HG03378 (cell line): ENCODE data around the gene TMEM178A.

Experiments used
- ATAC-seq: cut with Tn5 transposase; IDR thresholded peaks from one replicate; pipeline ENCODE4 v1.9.1; 2021; ENCODE audit warnings: mild to moderate bottlenecking, moderate library complexity; ENCODE audit not compliant: unreplicated experiment

Gene TMEM178A

GRCh38 chr2:39673018-39673417 lies 7.3 kb downstream of the TMEM178A start:
- no peak for ATAC-seq

DNA sequence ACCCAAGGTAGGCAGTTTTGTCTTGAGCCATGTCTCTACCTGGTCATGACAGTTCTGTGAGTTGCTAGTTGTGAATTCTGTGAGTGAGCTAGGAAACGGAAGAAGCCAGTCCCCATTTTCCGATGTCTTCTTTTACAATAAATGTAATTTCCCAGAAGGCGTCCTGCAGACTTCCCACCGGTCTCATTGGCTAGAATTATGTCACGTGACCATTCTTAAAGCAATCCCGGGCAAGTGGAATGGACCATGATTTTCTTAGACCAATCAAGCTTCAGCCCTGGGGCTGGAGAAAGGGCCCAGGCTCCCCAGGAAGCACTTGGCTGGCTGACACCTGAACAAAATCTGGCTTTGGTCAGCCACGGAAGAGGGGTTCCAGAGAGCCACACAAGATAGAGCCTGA lies 10.6 kb downstream of the TMEM178A start:
- ATAC-seq, result no peak

DNA sequence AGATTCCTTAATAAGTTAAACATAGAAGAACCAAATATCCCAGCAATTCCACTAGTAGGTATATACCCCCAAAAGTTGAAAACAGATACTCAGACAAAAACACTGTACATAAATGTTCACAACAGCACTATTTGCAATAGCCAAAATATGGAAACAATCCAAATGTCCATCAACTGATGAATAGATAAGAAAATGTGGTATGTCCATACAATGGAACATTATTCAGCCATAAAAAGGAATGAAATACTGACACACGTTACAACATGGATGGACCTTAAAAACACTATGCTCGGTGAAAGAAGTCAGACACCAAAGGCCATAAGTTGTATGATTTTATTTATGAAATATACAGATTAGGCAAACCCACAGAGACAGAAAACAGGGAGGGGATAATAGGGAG lies 12.5 kb downstream of the TMEM178A start:
- no peak for ATAC-seq

DNA sequence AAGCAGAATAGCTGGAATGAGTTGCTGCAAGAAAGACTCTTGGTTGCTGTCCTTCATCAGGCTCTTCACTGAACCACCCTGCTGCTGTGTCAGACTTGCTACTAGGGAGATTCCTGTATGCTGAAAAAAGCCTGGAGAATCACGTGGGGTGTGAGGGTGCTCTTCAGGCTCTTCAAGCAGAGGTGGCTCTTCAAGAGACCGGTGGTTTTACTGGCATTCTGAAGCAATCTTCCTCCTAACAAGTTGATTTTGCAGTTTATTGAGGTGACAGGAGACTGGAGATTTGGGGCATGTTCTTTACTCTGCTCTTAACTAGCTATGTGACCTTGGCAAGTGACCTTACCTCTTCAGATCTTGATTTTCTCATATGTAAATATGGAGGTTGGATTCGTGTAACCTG lies 14.1 kb downstream of the TMEM178A start:
- no peak for ATAC-seq

DNA sequence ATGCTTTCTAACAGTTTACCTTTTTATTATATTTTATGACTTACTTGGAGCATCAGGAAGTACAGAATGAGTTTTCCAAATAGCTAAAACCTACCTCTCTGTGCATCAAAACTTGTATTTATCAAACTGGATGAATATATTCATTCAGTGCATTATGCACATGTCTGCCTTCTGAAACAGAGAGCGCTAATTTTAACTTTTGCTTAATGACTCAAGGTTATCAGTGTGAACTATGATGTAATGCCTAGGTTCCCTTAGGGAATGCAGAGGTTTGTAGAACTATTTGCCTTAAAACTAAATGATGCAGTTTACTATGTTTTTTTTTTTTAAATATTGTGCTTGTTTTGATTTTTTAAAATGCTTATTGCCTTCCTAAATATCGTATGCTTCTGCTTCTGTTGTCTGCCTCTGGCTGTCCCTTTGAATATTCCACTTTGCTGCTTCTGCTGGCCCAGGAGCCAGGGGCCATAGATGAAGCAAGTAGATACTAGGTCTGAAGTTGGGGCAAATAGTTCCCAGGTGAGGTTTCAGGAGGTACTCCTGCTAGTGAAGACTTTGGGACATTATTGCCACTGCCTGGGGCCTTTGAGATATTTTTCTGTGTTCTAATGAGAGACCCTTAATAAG lies 16.5 kb downstream of the TMEM178A start:
- ATAC-seq, result no peak

GRCh38 chr2:39683022-39683699 lies 17.4 kb downstream of the TMEM178A start:
- ATAC-seq, result no peak

- ATAC-seq, result no peak
These were observed 18.7 kb downstream of the TMEM178A start for GRCh38 chr2:39684464-39684863.

DNA sequence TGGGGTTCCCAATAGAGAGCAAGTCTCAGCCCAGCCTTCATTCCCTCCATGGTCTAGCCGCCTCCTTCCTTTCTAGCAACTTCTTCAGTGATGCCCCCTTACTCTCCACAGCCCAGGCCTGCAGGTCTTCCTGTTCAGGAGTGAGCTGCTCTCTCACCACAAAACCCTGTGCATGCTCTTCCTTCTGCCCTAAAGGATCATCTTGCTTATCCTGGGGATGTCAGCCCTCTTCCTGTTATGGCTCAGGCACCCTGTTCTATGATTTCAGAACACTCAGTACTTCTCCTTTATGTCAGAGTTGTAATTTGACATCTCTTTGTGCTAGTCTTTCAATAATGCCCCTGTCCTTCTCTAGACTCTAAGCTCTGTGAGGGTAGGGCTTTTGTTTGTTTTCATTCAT lies 19.4 kb downstream of the TMEM178A start:
- no peak for ATAC-seq

DNA sequence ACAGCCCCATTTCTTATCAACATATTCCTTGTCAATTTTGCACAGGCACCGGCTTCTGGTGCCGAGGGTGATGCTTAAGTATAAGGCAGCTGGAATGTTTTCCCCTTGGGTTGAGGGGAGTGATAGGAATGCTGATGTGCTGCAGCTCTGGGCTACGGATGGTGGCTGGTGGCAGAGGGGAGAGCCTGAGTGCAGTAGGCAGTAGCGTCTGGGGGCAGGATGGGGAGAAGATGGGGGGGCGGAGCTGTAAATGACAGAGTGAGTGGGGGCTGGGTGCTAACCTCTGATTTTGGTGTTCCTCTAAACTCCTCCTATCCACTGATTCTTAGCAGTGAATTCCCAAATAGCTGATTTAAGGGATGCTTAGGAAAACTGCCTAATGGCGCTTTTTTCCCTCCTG lies 20.7 kb downstream of the TMEM178A start:
- ATAC-seq, result no peak

GRCh38 chr2:39688181-39688580 lies 22.5 kb downstream of the TMEM178A start:
- no peak for ATAC-seq

GRCh38 chr2:39689272-39689841 lies 23.6 kb downstream of the TMEM178A start:
- ATAC-seq, result no peak

- no peak for ATAC-seq
These were observed 24.2 kb downstream of the TMEM178A start for GRCh38 chr2:39689876-39690275.

DNA sequence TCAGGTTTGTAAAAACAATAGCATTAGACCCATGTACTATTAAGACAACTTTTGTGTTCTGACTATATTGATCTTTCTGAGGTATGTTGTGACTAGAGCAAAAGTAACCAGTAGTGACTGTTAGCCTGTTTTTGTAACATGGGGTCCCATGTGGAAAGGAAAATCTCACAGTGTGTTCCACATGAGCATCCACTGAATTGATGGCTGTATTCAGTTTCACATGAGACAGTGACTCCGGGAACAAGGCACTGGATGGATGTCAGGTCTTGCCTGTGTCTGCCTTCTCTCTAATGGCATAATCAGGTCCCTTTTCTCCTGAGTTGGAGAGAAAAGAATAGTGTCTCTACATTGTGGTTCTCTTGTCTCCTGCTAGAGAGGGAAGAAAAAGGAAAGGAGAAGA lies 27.5 kb downstream of the TMEM178A start:
- ATAC-seq, result no peak

DNA sequence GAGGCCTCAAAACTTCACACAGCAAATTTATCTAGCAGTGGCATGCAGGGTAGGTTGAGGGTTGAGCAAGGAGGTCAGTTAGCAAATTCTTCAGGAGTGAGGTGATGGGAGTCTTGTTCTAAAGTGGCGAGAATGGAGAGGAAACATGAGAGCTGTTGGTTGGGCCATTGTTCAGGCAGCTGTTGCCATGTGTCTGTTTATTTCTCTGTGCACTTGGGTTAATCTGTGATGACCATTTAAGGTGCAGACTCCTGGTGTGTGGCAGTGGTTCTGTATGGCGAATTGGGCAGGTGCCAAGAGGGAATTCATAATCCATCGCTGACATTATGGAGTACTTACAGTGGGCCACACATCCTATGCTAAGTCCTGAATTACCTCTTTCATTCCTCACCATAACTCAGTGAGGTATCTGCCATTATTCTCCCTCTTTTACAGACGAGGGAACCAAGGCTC lies 30.4 kb downstream of the TMEM178A start:
- ATAC-seq, result no peak

DNA sequence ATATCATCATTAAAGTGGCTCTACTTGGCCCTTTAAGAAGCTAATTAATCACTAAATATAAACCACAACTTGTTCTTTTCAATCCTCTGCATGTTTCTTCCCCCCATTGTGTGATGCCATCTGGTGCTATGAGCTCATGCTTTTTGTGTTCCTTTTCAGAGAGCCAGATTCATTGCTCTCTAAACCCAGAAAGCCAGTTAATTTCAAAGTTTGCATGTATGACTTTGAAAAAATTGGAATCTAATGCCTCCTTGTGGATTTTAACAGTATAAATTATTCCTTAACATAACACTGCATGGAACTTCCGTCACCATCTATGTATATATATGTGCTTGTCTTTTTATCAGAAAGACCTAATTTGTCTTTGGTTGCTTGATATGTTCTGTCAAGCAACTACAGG lies 31.1 kb downstream of the TMEM178A start:
- ATAC-seq, result no peak

DNA sequence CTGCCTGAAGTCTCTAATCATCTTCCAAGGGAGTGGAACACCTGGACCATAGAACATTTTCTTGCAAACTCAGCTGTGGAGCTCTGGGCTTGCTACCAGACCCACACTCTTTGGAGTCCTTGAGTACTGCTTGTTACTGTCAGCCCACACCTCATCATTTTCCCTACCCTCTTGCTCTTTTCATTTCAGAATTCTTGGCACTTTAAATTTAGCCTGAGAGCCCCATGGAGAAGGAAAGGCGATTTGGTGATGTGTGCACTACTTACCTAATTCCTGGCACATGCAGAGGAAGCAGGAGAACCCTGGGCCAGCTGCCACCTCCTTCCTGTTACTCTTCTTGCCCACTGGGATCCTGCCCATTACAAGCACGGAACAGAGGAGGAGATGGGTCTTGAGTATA lies 31.7 kb downstream of the TMEM178A start:
- ATAC-seq, result no peak

DNA sequence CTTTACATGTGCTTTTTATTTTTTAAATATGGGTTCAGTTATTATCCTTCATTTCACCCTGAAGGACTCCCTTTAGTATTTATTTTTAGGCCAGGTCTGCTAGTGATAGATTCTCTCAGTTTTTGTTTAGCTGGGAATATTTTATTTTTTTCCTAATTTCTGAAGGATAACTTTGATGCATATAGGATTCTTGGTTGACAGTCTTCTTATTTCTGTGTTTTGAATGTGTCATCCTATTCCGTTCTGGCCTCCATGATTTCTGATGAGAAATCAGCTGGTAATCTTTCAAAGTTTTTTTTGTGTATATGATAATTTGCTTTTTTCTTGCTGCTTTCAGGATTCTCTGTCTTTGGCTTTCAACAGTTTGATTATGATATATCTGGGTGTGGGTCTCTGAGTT lies 35.4 kb downstream of the TMEM178A start:
- ATAC-seq, result no peak

DNA sequence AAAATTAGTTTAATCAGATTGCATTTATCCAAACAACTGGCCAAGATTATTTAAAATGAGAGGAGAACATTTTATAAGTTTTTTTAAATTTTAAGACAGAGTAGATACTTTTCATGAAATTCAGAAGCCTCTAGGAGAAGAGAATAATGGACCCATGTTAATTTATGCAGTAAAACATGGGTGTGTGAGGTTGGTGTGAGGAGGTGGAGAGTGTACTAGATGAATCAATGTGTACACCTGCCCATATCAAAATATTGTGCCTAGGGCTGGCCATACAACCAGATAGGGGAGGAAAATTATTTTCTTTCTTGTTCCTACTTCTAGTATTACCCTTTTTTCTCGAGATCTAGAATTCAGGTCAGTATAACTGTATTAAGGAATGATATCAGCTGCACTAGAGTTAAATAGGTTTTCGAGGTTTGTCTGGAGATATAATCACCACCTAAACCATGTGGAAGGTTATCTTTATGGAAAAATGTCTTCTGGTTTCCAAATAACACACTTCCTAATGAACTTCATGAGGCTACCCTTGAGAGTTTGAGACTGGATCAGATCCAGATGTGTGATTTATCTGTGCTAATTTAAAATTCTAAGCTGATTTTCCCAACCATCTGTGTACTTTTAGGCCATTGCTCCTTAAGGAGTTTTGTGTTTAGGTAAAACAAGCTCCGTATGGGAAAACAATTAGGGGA lies 37.6 kb downstream of the TMEM178A start:
- ATAC-seq, result no peak

GRCh38 chr2:39704540-39704939 lies 38.8 kb downstream of the TMEM178A start:
- ATAC-seq, result no peak

- ATAC-seq, result no peak
These were observed 39.9 kb downstream of the TMEM178A start for GRCh38 chr2:39705638-39706037.

GRCh38 chr2:39706312-39706711 lies 40.6 kb downstream of the TMEM178A start:
- ATAC-seq, result no peak

DNA sequence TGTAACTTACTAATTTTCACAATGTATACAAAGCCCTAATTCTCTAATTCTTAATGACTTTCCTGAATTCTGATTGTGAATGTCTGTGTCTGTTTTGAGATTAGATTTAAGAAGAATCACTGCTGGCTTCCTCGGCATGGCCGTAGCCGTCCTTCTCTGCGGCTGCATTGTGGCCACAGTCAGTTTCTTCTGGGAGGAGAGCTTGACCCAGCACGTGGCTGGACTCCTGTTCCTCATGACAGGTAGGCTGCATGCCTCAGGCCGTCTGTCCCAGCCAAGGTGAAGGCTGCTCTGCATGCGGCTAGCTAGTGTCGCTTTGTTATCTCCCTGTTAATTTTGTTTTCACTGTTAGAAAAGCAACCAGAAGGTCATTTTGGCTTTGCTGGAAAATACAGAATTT lies 41.2 kb downstream of the TMEM178A start:
- no peak for ATAC-seq
